HG02885 (cell line): ENCODE results near the gene CREB3L2.
"Not testable (repeated sequence)": the region's sequence is repeated elsewhere in the genome, so short reads cannot be mapped to it uniquely, and the experiment has no call there.

ENCODE experiments used
- ATAC-seq: cut with Tn5 transposase; IDR thresholded peaks from one replicate; pipeline ENCODE4 v1.9.1; 2021; ENCODE audit warnings: mild to moderate bottlenecking; ENCODE audit not compliant: unreplicated experiment, poor library complexity

Gene CREB3L2

DNA sequence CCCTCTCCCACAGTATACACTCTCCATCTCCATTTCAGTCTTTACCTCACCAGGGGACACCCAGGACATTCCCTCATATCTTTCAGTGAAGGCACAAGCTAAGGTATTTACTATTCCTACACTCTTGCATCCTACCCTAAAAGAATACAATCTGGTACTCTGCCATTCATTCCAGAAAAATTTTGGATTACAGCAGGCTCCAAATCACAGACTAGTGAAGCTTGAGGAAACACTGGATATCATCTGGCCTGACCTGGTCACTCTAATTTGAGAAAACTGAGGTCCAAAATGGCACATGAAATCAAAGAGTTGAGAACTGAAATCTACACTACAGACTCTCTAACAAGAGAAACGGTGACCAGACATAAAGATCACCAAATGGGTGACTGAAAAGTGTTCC lies 61.7 kb downstream of the CREB3L2 start:
- no peak for ATAC-seq

- ATAC-seq: no peak
Measured at GRCh38 chr7:137937202-137937560, 64.7 kb downstream of the CREB3L2 start.

GRCh38 chr7:137936509-137937201 lies 65.2 kb downstream of the CREB3L2 start:
- no peak for ATAC-seq

- ATAC-seq: no peak
Measured at GRCh38 chr7:137935884-137936508, 65.9 kb downstream of the CREB3L2 start.

GRCh38 chr7:137934941-137935883 lies 66.7 kb downstream of the CREB3L2 start:
- ATAC-seq: peak; percentile 85

GRCh38 chr7:137934176-137934826 lies 67.6 kb downstream of the CREB3L2 start:
- ATAC-seq: no peak

DNA sequence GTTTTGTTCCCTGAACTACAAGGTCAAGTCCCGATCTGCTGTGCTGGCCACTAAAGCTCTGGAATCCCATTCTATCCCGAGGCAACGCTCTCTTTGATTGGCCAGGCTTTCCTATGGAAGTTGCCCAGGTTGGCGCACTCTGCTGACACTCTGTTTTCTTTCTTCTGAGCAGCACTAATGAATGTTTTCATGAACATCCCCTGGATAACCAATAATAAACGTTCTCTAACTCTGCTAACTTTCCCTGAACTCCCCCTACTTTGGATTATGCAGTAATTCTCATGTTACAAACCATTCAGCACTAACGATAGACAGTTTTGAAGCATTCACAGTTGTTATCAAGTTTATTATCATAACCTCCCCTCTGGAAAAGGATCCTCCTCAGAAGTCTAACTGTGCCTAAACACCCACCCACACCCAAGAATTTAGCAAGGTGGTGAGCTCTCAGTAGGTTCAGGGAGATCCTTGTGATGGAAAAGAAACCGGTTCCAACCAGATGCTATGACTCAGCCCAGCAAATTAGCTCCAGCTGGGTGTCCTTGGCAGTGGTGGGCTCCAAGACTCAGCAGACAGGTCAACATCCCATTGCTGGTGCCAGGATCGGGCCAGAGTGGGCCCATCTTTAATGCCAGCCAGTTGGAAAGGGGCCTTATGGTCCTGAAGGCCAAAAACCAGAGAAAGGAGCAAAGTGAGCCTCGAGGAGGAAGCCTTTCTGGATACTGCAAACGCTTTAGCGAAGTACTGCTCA lies 68.4 kb downstream of the CREB3L2 start:
- ATAC-seq: no peak

DNA sequence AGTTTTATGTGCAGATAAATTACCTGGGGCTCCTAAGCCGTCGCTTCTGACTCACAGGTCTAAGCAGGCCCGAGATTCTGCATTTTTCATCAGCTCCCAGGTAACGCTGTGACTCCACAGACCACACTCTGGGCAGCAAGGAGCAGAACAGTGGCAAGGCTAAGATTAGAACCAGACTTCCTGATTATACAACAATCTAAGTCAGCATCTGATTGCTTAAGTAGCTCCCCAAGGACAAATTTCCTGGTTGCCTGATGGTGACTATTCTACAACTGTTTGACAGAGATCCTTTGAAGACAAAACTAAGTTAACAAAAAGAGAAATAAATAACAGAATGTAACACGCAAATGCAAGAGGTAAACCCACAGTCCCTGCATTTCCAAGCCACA lies 69.0 kb downstream of the CREB3L2 start:
- ATAC-seq: no peak

GRCh38 chr7:137931823-137932222 lies 70.1 kb downstream of the CREB3L2 start:
- no peak for ATAC-seq

GRCh38 chr7:137930581-137930980 lies 71.3 kb downstream of the CREB3L2 start:
- ATAC-seq: no peak

DNA sequence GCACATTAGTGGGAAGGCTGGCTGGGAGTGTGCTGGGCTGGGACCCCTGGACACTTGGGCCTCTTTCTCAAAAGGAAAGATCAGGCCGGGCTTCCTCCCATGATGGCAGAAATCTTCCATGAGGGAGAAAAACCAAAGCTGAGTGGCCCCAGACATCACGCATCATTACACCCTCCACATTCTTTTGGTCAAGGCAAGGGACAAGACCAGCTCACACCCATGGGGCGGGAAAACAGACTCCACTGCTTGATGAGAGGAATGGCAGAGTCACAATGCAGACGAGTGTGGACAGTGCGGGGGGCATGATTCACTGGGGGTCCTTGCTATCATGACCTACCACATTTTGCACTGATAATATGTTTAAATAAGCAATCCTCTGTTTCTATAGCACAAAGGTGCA lies 73.3 kb downstream of the CREB3L2 start:
- ATAC-seq: no peak

DNA sequence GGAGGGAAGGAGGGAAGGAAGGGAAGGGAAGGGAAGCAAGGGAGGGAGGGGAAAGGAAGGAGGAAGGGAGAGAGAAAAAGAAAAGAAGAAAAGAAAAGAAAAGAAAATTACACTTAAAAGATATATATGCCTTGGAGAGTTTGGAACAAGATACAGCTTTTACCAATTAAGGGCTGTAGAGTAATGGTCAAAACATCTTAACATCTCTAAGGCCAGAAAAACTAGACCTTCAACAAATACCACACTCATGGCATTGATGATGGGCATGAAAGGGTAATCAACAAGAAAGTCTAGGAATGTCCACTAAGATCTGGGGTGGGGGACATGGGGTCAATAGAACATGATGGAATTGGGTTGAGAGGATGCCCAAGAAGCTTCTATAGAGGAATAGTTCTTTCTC lies 74.5 kb downstream of the CREB3L2 start:
- ATAC-seq: no peak

DNA sequence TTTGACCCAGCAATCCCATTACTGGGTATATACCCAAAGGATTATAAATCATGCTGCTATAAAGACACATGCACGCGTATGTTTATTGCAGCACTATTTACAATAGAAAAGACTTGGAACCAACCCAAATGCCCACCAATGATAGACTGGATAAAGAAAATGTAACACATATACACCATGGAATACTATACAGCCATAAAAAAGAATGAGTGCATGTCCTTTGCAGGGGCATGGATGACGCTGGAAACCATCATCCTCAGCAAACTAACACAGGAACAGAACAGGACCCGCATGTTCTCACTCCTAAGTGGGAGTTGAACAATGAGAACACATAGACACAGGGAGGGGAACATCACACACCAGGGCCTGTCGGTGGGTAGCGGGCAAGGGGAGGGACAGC lies 75.7 kb downstream of the CREB3L2 start:
- not testable (repeated sequence) for ATAC-seq

DNA sequence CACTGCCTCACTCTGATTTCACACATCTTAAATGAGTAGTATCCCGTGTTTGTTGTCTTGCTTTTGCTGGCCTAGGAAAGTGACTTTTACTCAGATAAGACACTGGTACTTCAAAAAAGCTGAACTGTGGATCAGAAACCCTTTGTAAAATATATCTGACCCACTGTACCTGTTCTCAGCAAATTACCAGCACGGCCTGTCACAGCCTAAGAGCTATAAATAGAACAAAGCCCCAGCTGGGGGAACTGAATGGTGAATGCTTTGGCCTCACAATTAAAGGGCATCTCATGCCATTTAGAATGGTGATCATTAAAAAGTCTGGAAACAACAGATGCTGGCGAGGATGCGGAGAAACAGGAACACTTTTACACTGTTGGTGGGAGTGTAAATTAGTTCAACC lies 76.1 kb downstream of the CREB3L2 start:
- ATAC-seq: no peak

- ATAC-seq: no peak
Measured at GRCh38 chr7:137925091-137925490, 76.8 kb downstream of the CREB3L2 start.

GRCh38 chr7:137923380-137923779 lies 78.5 kb downstream of the CREB3L2 start:
- peak; percentile 50 for ATAC-seq

- no peak for ATAC-seq
Measured at GRCh38 chr7:137920637-137921399, 81.1 kb downstream of the CREB3L2 start.

DNA sequence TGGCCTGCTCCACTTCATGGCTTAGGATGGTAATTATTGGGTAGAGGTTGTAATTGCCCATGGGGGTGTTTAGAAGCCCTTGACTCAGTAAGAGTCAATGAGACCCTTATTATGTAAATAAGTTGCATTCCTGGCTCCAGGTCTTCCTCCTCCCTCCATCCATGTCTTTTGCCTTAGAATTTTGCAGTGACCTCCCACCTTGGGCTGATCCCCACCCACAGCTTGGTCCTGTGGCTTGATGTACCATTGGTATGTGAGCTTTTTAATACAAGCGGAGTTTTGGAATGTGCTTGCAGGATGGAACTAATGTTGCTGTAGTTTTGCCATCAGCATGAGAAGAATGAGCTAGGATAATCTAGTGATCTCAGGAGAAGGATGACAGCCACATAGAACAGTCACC lies 81.9 kb downstream of the CREB3L2 start:
- ATAC-seq: no peak

GRCh38 chr7:137916980-137917645 lies 84.8 kb downstream of the CREB3L2 start:
- peak; percentile 63 for ATAC-seq
